ENCODE data around the gene MAP2K1.
A peak's percentile ranks its signal among the peaks of the same experiment; 100 is the strongest.

Gene MAP2K1

GRCh38 chr15:66504563-66505429 lies 118.1 kb downstream of the MAP2K1 start, which contains the start of the genes RPL4 and ZWILCH:
RPL4 (minus strand) TSS chr15:66504855; CDS start chr15:66504790, 65 bp downstream.
ZWILCH (plus strand) TSS chr15:66505326; CDS start chr15:66505339, 13 bp downstream.
- DNase-seq (ENCODE audit: low spot score), result peak; percentile 77

GRCh38 chr15:66505430-66505811 lies 118.7 kb downstream of the MAP2K1 start:
- no peak for DNase-seq (ENCODE audit: low spot score)

- no peak for DNase-seq (ENCODE audit: low spot score)
Measured at GRCh38 chr15:66505818-66506217, 119.1 kb downstream of the MAP2K1 start.

GRCh38 chr15:66508293-66508883 lies 121.7 kb downstream of the MAP2K1 start:
- no peak for DNase-seq (ENCODE audit: low spot score)

GRCh38 chr15:66514586-66514985 lies 127.9 kb downstream of the MAP2K1 start:
- DNase-seq (ENCODE audit: low spot score), result no peak

- DNase-seq (ENCODE audit: low spot score), result no peak
Measured at GRCh38 chr15:66515901-66516322, 129.2 kb downstream of the MAP2K1 start.

- no peak for DNase-seq (ENCODE audit: low spot score)
Measured at GRCh38 chr15:66523926-66524325, 137.2 kb downstream of the MAP2K1 start.

GRCh38 chr15:66524838-66525237 lies 138.1 kb downstream of the MAP2K1 start:
- DNase-seq (ENCODE audit: low spot score), result peak; percentile 5

- DNase-seq (ENCODE audit: low spot score), result no peak
Measured at GRCh38 chr15:66535056-66535455, 148.3 kb downstream of the MAP2K1 start.
